GM20000 (cell line): ENCODE data around the gene GGTLC1.
"Not testable (repeated sequence)": the region's sequence is repeated elsewhere in the genome, so short reads cannot be mapped to it uniquely, and the experiment has no call there.

ENCODE experiments used
- DNase-seq: peaks from one replicate; pipeline ENCODE4 v3.0.0; 2012; ENCODE audit warnings: low spot score
- TF ChIP-seq, protein P1 (sequence below): IDR thresholded peaks from 2 replicates; pipeline ENCODE4 v1.5.1; 2012; ENCODE audit warnings: mild to moderate bottlenecking, control low read depth; ENCODE audit errors: extremely low read depth, missing control alignments

GGTLC1 gene

DNA sequence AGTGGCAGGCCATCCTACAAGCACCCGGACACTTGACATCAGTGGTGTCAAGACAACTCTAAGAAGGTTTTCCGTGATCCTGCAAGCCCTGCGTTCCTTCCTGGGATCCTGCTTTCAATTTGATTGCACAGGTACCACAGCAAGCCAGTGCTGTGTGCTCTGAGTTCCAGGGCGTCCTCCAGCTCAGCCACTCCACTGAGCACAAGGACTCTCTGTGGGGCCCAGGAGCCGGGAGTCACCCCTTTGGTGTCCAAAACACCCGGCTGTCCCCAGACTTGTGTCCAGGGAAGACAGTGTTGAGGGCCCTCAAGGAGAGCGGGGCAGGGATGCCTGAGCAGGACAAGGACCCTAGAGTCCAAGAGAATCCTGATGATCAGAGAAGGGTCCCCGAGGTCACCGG is 387 bp upstream of the GGTLC1 start:
- DNase-seq: not testable (repeated sequence)

DNA sequence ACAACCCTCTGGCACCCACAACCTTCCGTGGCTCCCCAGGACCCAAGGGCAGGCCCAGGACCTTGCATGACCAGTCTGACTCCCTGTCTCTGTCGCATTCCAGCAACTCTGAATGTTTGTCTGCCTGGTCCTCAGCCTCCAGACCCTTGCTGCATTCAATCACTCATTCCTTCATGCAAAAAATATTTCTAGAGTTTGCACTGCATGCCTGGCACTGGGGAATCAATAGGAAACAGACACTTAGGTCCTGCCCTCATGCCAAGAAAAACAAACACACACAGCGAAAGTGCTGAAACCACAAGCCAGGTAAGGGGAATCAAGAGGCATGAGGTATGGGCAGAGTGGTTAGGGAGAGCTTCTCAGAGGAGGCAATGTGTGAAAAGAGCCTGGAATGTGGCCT is 1.9 kb downstream of the GGTLC1 start:
- not testable (repeated sequence) for DNase-seq

DNA sequence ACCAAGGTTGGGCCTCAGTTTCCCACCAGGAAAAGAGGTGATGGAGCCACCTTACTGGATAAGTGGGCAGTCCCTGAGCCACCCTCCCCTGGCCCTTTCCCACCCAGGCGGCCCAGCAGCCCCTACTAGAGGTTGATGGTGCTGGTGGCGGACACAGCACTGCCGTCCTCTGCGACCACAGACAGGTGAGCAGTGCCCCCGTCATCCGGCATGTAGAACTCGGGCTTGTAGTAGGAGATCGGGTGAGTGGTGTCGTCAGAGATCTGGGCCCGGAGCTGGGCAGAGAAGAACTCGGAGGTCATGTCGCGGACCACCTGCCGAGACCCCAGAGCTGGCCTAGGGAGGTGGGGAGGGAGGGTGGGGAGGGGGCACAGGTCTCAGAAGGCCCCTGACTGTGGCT is 2.3 kb downstream of the GGTLC1 start:
- not testable (repeated sequence) for DNase-seq

DNA sequence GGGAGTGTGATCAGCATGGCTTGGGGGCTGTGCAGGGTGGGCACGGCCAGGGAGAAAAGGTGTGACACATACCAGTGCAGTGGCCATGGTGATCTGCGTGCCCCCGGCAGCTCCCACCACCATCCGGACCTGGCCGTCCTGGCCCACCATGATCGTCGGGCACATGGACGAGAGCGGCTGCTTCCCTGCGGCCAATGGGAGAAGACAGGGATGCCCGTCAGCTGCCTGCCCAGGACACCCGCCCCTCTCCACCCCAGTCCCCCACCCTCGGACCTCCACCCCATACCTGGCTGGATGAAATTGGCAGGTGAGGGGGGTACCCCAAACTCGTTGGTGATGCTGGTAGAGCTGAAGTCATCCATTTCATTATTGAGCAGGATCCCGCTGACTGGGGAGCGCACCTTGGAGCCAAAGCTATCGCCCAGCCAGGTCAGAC is 2.8 kb downstream of the GGTLC1 start:
- DNase-seq: not testable (repeated sequence)

DNA sequence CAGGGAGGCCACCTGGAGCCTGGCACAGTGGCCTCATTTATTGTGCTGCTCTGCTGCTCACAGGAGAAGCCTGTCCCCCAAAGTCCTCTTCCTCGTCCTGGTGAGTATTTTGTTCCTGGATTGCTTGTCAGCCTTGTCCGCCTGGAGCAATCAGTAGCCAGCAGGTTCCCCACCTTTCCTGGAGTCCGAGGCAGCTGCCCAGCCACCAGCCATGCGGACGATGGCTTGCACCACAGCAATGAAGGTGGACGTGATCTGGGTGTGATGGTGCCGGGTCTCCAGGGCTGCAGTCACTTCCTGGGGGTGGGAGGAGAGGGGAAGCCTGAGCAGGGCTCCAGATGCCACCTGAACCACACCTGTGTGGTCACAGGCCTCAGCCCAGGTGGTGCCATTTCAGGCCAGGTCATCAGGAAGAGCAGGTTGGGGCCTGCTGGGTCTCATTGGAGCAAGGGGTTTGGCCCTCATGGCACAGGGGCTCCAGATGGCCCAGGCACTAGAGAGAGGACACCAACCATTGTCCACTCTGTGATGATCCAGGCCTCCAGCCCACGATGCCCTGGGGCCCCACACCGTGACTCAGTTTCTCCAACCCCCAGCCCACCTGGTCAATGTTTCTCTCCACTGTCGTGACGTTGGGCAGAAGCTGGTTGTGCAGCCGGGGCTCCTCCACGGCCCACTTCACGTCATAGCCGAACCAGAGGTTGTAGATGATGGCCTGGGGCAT is 3.4 kb downstream of the GGTLC1 start:
- not testable (repeated sequence) for DNase-seq

DNA sequence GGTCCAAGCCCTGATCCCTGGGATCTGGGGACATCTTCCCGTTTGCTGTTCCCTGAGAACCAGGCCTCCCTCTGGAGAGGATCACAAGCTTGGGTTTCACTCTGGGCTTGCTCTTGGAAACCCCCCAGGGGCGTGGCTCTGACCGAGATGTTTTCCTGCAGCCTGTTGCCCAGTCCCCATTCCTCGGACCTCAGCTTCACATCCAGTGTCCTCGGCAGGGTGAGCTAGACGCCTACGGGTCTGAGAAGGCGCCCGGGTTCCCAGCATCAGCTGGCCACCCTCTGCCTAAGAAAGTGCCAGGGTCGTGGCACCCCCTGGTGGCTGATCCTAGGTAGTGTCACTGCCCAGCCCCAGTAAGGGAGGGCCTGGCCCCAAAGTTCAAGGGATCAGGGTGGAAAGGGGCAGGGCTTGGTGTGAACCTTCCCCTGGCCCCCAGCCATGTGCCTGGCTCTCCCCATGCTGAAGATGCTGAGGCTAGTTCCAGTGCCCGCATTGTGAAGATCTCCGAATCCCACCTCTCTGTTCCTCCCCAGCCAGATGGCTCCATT is 4.0 kb downstream of the GGTLC1 start:
- not testable (repeated sequence) for DNase-seq

DNA sequence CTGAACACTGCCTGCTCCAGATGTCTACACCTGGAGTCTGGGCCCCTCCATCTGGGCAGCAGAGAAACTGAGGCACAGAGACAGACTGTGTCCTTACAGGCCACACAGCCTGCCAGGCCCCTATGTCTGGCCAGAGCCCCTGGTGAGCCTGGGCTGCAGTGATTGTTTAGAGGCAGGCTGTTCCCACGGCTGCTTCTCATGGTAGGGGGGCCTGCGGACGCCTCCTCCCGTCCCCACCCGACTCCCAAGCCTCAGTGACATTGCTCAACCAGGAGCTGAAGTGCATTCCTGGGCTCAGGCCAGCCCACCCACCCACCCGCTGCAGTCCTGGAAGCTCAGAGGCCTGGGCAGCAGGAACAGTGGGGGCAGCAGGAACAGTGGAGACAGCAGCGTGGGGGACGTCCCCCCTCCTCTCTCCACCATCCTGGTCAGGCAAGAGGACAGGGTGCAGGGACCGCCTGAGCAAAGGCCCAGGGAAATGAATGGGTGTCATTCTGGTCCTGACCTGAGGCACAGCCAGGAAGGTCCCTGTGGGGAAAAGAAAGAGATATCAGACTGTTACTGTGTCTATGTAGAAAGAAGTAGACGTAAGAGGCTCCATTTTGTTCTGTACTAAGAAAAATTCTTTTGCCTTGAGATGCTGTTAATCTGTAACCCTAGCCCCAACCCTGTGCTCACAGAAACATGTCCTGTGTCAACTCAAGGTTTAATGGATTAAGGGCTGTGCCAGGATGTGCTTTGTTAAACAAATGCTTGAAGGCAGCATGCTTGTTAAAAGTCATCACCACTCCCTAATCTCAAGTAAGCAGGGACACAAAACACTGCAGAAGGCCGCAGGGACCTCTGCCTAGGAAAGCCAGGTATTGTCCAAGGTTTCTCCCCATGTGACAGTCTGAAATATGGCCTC is 6.2 kb downstream of the GGTLC1 start:
- not testable (repeated sequence) for DNase-seq

DNA sequence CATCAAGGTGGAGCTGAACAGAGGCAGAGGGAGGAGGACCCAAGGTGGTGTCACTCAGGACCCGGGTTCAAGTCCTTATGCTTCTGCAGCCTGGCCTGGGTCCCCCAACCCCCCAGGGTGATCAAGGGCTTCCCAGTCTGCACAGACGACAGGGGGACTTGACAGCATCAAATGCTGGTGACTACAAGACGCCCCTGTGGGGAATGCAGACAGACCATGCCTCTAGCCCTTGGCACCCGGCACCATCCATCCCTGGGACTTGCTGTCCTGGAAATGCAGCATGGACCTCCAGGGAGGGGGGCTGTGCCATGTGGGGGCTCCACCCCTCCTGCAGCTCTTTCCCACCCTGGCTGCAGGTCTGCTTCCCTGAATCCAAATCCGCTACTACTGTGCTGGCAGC is 7.1 kb downstream of the GGTLC1 start:
- DNase-seq: not testable (repeated sequence)

DNA sequence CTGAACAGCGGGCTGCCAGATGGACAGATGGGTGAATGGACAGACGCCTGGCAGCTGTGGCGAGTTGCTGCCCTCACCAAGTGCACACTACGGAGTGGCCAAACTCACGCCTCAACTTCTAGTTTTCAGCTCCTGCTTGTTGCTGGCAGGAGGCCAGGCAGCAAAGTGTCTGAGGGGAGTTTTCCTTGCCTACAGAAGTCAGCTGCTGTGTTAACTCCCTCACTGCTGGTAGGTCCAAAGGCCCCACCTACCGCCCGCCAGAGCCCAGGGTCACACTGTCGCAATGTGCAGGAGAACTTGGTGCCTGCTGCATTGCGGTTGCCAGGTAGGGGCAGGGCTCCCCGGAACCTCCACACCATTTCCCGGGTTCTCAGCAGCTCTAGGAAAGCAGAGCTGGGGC is 7.6 kb downstream of the GGTLC1 start:
- not testable (repeated sequence) for DNase-seq

DNA sequence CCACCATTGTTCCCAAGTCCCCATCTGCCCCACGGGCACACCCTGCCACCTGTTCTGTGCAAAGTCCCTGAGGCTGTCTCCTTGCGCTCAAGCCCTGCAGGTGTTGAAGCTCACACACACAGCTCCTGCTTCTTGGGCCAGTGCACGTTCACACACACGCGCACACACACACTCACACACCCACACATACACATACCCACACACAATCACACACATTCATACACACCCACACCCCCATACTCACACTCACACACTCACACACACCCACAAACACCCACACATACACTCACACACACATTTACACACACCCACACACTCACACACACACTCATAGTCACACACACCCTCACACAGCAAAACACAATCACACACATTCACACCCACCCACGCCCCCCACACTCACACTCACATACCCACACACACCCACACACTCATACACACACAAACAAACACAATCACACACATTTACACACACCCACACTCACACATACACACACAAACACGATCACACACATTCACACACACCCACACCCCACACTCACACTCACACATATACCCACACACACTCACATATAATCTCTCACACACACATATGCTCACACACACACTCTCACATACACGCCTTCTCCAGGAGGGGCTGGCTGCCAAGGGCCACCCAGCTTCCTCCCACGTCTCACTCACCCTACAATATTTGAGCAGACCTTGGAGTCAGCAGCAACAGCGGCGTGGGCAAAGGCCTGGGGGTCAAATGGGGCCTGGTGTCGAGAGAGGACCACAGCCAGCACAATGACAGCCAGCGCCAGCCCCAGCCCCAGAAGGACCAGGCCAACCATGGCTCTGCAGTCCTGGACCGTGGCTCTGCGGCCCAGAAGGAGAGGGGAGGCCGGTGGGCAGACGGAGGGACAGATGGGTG is 8.4 kb downstream of the GGTLC1 start:
- DNase-seq: not testable (repeated sequence)

DNA sequence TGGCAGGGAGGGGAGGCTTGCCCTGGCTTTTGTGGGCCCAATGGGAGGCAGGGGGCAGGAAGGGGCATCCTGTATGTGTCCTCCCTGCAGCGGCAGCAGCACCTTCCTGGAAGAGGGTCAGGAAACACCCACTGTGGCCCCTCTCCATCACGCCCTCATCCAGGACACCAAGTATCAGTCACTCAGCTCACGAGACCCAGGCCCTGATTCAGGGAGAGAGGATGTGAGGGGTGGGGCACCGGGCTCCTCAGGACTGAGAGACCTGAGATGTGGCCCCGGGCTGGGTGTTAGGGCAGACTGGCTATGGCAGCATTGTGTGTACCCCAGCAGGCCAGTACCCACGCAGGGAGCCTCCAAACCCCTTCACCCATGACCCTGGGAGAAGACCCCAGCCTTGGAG is 9.2 kb downstream of the GGTLC1 start:
- not testable (repeated sequence) for DNase-seq

DNA sequence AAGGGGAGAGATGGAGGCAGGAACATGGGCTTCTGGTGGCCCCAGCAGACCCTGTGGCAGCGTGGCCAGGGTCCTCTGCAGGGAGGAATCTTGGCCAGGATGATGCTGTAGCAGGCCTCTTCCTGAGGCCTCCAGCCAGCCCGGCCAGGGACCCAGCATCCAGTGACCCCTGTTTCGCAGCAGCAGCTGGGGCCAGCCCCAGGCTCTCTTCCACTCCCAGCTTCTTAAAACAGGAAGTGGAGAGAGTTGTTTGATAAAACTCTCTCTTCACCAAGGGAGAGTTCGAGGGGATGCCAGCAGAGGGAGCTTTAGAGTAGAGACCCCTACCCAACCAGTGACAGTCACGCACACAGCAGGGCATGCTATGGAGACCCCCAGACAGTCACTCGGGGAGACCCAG is 10.1 kb downstream of the GGTLC1 start:
- DNase-seq: not testable (repeated sequence)

DNA sequence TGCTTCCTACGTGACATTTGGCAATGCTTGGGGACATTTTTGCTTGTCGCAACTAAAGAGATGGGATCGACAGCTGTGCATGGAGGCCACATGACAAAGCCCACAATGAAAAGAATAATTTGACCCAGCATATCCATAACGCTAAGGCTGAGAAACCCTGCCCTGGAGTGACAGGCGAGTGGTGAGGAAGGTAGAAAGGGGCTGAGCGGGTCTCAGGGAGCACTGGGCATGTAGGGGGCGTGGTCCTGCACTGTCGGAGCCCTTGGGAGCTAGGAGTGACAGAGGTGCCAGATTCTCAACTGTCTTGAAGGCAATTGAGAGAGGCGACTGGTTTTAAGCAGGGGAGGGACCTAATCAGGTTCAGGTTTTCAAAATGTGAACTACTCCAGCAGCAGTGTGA is 13.6 kb downstream of the GGTLC1 start:
- TF ChIP-seq, protein P1, sequence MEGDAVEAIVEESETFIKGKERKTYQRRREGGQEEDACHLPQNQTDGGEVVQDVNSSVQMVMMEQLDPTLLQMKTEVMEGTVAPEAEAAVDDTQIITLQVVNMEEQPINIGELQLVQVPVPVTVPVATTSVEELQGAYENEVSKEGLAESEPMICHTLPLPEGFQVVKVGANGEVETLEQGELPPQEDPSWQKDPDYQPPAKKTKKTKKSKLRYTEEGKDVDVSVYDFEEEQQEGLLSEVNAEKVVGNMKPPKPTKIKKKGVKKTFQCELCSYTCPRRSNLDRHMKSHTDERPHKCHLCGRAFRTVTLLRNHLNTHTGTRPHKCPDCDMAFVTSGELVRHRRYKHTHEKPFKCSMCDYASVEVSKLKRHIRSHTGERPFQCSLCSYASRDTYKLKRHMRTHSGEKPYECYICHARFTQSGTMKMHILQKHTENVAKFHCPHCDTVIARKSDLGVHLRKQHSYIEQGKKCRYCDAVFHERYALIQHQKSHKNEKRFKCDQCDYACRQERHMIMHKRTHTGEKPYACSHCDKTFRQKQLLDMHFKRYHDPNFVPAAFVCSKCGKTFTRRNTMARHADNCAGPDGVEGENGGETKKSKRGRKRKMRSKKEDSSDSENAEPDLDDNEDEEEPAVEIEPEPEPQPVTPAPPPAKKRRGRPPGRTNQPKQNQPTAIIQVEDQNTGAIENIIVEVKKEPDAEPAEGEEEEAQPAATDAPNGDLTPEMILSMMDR: no peak
- no peak for DNase-seq

DNA sequence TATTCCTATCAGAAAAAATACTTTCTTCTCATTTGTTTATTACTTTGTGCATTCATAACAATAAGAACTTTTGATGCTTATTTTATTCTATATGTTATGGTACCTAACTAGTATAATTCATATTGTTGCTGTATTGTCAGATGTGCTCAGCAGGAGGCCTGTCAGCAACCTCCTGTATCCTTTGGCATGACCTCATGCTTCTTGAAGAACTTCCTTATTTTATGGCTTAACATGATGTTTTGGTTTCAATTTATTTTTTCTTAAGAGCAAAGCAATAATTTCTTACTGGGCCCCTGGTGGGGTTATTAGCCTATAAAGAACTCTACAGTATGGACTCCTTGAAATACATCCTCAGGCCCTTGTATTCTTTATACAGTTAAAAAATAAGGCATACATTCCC is 17.3 kb downstream of the GGTLC1 start:
- DNase-seq: no peak
- TF ChIP-seq, protein P1: no peak
